ENCODE results near the gene BTNL9. TPM values are rescaled to one million over a fixed set of nuclear protein-coding genes. Genes with fewer than 3 reads are reported as not detected.
"Not testable (repeated sequence)": the region's sequence is repeated elsewhere in the genome, so short reads cannot be mapped to it uniquely, and the experiment has no call there.

BTNL9 gene
- total RNA-seq, 1 donor from 2014 or later, result not detected

GRCh38 chr5:181060924-181061323 lies 20.9 kb downstream of the BTNL9 start:
- no peak for DNase-seq (ENCODE audit: low read depth)

GRCh38 chr5:181061645-181062044 lies 21.6 kb downstream of the BTNL9 start:
- DNase-seq (ENCODE audit: low read depth), result no peak

DNA sequence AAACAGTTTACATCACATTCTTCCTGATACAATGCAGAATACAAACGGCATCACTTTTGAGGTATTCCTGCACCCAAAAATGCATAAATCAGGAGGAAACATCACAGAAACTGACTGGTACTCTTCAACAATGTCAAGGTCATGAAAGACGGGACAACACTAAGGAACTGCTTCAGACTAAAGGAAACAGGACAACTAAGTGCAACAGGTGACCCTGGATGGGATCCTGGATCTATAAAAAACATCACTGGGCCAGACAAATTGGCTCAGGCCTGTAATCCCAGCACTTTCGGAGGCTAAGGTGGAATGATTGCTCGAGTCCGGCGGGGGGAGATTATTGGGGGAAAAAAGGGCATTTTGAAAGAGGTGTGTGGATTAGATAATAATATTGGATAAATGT lies 22.6 kb downstream of the BTNL9 start:
- DNase-seq (ENCODE audit: low read depth), result no peak

GRCh38 chr5:181063514-181063913 lies 23.4 kb downstream of the BTNL9 start:
- no peak for DNase-seq (ENCODE audit: low read depth)

- no peak for DNase-seq (ENCODE audit: low read depth)
Measured at GRCh38 chr5:181064987-181065386, 24.9 kb downstream of the BTNL9 start.

DNA sequence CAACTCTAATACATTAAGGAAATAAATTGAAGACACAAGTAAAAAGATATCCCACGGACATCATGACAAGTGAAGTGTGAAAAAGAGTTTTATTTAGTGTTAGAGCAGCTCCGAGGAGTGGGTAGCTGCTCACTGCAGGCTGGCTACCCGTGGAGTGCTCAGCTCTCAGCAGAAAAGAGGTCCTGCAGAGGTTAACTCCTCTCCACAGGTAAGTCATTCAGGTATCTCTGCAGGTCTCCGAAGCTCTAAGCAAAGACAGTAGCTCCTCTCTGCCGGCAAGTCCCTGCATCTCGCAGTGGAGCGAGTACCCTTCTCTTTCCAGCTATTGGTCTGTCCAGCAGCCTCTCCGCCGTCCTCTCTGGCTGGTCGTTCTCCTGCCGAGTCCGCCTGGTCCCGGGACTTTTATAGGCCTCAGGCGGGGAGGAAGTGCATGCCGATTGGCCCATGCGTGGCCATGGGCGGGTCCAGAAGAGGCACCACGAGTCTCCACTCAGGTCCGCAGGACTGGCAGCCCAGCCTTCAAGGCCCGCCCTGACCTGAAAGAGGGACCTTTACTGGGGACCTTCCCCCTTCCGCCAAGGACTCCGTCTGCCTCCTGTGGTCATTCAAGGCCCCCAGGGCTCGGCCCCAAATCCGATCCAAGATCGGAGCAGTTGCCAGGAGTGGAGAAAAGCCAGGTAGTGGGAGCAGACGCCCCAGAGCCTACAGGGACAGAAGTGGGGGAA lies 29.9 kb downstream of the BTNL9 start:
- no peak for DNase-seq (ENCODE audit: low read depth)

DNA sequence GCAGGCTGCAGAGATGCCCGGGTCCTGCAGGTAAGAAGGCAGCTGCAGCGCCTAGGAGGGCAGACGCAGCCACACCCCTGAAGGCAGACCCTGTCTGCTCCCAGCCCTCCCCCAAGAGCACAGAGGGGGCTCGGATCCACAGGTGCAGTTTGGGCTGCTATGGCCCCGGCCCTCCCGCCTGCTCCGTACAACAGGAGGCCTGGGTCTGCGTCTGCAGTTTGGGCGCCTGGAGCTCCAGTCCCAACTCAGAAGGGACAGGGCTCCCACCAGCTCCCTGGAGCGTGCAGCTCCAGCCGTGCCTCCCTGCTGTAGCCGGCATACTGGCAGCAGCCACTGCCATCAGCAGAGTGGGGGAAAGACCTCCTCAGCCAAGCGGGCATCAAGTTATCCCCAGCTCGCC lies 30.5 kb downstream of the BTNL9 start:
- no peak for DNase-seq (ENCODE audit: low read depth)

- no peak for DNase-seq (ENCODE audit: low read depth)
Measured at GRCh38 chr5:181071257-181071656, 31.2 kb downstream of the BTNL9 start.

GRCh38 chr5:181076920-181077319 lies 36.9 kb downstream of the BTNL9 start:
- DNase-seq (ENCODE audit: low read depth), result no peak

DNA sequence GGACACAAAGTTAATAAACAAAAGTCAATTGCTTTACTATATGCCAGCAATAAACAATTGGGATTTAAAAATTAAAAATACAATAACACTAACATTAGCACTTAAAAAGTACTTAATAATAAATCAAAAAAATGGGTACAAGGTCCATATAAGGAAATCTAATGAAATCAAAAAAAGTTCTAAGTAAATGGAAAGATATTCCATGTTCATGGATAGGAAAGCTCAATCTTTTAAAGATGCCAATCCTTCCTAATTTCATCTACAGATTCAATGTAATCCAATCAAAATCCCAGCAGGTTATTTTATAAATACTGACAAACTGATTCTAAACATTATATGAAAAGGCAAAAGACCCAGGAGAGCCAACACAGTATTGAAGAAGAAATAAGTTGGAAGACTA lies 41.9 kb downstream of the BTNL9 start:
- no peak for DNase-seq (ENCODE audit: low read depth)

GRCh38 chr5:181084621-181085195 lies 44.6 kb downstream of the BTNL9 start:
- no peak for DNase-seq (ENCODE audit: low read depth)

GRCh38 chr5:181086026-181086883 lies 46.2 kb downstream of the BTNL9 start:
- no peak for DNase-seq (ENCODE audit: low read depth)

DNA sequence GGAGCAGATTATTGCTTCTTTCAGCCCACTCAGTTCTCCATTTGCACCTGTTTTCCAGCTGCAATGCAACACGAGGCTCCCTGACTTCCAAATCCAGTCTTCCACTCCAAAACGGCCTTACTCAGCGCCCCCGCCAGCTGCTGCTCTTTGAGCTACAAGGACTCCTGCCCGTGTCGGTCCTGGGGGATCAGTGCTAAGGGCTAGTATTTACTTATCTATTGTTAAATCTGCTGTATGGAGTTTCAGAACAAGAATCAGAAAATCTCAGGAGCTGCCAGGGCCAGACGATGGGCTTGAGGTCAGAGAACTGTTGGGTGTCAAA lies 46.8 kb downstream of the BTNL9 start:
- no peak for DNase-seq (ENCODE audit: low read depth)

GRCh38 chr5:181087309-181087708 lies 47.2 kb downstream of the BTNL9 start:
- DNase-seq (ENCODE audit: low read depth), result no peak

- DNase-seq (ENCODE audit: low read depth), result no peak
Measured at GRCh38 chr5:181088289-181088688, 48.2 kb downstream of the BTNL9 start.

DNA sequence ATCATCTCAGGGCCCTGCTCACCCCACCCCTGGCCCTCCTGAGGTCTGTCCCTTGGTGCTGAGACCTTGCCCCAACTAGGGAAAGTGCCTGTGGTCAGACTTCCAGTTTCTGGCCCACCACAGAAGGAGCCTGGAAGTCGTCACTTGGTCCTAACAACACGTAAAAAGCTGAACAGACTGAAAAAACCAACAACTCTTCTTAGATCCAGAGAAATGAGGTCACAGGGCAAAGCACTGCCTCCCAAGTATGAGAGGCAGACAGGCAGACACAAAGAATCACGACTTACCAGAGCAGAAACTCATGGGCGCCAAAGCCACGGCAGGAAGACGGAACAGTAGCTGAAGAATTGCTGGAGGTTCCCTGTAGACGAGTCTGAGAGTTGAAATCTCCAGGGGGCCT lies 52.4 kb downstream of the BTNL9 start:
- no peak for DNase-seq (ENCODE audit: low read depth)

GRCh38 chr5:181095162-181095561 lies 55.1 kb downstream of the BTNL9 start:
- not testable (repeated sequence) for DNase-seq (ENCODE audit: low read depth)

DNA sequence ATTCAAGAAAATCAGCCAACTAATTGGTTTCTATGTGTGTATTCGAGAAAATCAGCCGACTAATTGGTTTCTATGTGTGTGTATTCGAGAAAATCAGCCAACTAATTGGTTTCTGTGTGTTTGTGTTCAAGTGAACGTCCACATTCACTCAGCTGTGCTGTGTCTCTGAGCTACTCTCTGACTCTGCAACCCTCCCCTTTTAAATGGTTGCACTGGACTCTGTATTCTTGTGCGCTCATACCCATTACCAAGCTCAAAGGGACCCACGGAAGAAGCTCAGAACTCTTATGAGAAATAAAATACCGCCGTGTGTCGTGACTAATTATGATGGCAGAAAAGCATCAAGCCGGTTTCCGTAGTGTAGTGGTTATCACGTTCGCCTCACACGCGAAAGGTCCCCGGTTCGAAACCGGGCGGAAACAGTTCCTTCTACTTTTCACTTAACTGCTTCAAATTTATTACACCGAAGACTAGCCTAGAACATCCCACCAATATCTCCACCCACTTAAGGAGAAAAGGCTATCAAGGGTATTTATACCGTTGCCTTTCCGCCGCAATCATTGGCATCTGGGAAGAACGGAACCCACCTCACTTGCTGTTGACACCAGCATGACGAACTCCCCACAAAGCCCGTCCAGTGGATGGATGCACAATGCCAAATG lies 56.8 kb downstream of the BTNL9 start:
- DNase-seq (ENCODE audit: low read depth), result not testable (repeated sequence)

GRCh38 chr5:181097383-181097753 lies 57.3 kb downstream of the BTNL9 start:
- not testable (repeated sequence) for DNase-seq (ENCODE audit: low read depth)

DNA sequence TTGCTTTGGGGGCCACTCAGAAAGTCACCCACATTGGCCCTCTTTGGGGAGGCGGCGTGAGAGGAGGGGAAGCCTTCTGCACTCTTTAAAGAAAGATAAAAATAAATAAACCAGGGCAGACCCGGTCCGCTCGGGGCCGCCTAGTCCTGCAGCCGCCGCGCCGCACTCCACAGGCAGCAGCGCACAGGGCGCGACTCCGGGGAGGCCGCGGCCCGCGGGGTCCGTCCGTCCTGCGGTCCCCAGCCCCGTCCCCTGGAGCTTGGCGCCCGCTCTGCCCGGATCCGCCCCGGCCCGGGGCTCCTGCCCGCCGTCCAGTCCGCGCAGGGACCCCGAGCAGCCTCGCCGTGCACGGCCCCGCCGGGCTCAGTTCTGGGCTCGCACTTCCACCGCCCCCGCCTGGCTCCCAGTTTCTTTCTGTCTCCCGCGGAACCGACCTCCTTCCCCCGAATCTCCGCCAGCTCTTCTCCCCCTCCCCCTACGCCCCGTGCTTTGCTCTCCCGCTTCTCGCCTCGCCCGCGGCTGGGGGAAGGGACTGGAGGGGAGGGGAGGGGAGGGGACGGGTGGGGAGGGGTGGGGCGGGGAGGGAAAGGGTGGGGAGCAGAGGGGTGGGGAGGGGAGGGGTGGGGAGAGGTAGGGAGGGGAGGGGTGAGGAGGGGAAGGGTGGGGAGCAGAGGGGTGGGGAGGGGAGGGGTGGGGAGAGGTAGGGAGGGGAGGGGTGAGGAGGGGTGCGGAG lies 57.9 kb downstream of the BTNL9 start:
- not testable (repeated sequence) for DNase-seq (ENCODE audit: low read depth)

All from myocyte (in vitro differentiated cells).